ENCODE data around the gene HDDC3. TPM values are rescaled to one million over a fixed set of nuclear protein-coding genes. Genes with fewer than 3 reads are reported as not detected.

Gene HDDC3
- total RNA-seq, 4 donors from 2014 or later, result 13.4 to 22.2 (median 17.2) TPM

- H3K27me3 ChIP-seq, result no peaks in the 10 kb centered on the region
- DNase-seq, result no peak
- H3K36me3 ChIP-seq, result no peaks in the 10 kb centered on the region
- in situ Hi-C loops (cut with MboI; ENCODE audit: low sequenced_read_pairs in 4 of 4), result loop anchor here in 2 of 4 donors (25.0 kb wide), 1 partner anchor 288 kb away; no protein-coding TSS in a partner anchor
- H3K4me3 ChIP-seq, result no peak overlapping the region
- intact Hi-C loops (cut with DNase I; ENCODE audit: low total_unique reads), result no loop called here
- no peaks in the 10 kb centered on the region for H3K9me3 ChIP-seq
- ATAC-seq, result no peak
- TF ChIP-seq POLR2A (IDR thresholded peaks at IDR 0.05), result no peak
- TF ChIP-seq CTCF (IDR thresholded peaks at IDR 0.05 in 4 of 5, conservative IDR thresholded peaks at IDR 0.05 in 1 of 5), result no peak
- no peak overlapping the region for H3K27ac ChIP-seq
- no peaks in the 10 kb centered on the region for H3K4me1 ChIP-seq
Measured at GRCh38 chr15:90974216-90974615, 41.9 kb upstream of the HDDC3 start.

- Histone ChIP-seq H3K4me3 (no peak overlapping the region), H3K27ac (no peak overlapping the region), H3K27me3 (no peaks in the 10 kb centered on the region), H3K4me1 (no peaks in the 10 kb centered on the region), H3K9me3 (no peaks in the 10 kb centered on the region), H3K36me3 (no peaks in the 10 kb centered on the region)
- DNase-seq (no peak), ATAC-seq (no peak)
- TF ChIP-seq POLR2A (IDR thresholded peaks at IDR 0.05) (no peak), CTCF (IDR thresholded peaks at IDR 0.05 in 4 of 5, conservative IDR thresholded peaks at IDR 0.05 in 1 of 5) (no peak)
- intact Hi-C loops (cut with DNase I; ENCODE audit: low total_unique reads) (no loop called here), in situ Hi-C loops (cut with MboI; ENCODE audit: low sequenced_read_pairs in 4 of 4) (loop anchor here in 2 of 4 donors (25.0 kb wide), 1 partner anchor 290 kb away; no protein-coding TSS in a partner anchor)
Measured at GRCh38 chr15:90972133-90972532, 39.8 kb upstream of the HDDC3 start.

GRCh38 chr15:90970274-90970673, 37.9 kb upstream of the HDDC3 start:
- intact Hi-C loops (cut with DNase I; ENCODE audit: low total_unique reads), result no loop called here
- H3K9me3 ChIP-seq, result no peaks in the 10 kb centered on the region
- H3K4me1 ChIP-seq, result no peaks in the 10 kb centered on the region
- no peak for DNase-seq
- H3K27me3 ChIP-seq, result no peaks in the 10 kb centered on the region
- no peak overlapping the region for H3K4me3 ChIP-seq
- ATAC-seq, result no peak
- in situ Hi-C loops (cut with MboI; ENCODE audit: low sequenced_read_pairs in 4 of 4), result loop anchor here in 2 of 4 donors (25.0 kb wide), 1 partner anchor 292 kb away; no protein-coding TSS in a partner anchor
- no peaks in the 10 kb centered on the region for H3K36me3 ChIP-seq
- TF ChIP-seq CTCF (IDR thresholded peaks at IDR 0.05 in 4 of 5, conservative IDR thresholded peaks at IDR 0.05 in 1 of 5) (no peak), POLR2A (IDR thresholded peaks at IDR 0.05) (no peak)
- no peak overlapping the region for H3K27ac ChIP-seq

GRCh38 chr15:90968434-90968833, 36.1 kb upstream of the HDDC3 start:
- intact Hi-C loops (cut with DNase I; ENCODE audit: low total_unique reads) (no loop called here), in situ Hi-C loops (cut with MboI; ENCODE audit: low sequenced_read_pairs in 4 of 4) (loop anchor here in 3 of 4 donors (5.0 to 25.0 kb wide), 2 partner anchors 49 to 294 kb away; no protein-coding TSS in a partner anchor)
- Histone ChIP-seq H3K27ac (no peak overlapping the region), H3K4me3 (no peak overlapping the region), H3K9me3 (no peaks in the 10 kb centered on the region), H3K4me1 (no peaks in the 10 kb centered on the region), H3K27me3 (no peaks in the 10 kb centered on the region), H3K36me3 (peaks cover 0 to 7% of the 10 kb centered on the region in 2 donors)
- ATAC-seq, result no peak
- no peak for TF ChIP-seq POLR2A (IDR thresholded peaks at IDR 0.05)
- TF ChIP-seq CTCF (IDR thresholded peaks at IDR 0.05 in 4 of 5, conservative IDR thresholded peaks at IDR 0.05 in 1 of 5), result no peak
- no peak for DNase-seq

- ATAC-seq (no peak), DNase-seq (no peak)
- Histone ChIP-seq H3K27me3 (no peaks in the 10 kb centered on the region), H3K4me3 (no peak overlapping the region), H3K27ac (no peak overlapping the region), H3K9me3 (no peaks in the 10 kb centered on the region), H3K4me1 (no peaks in the 10 kb centered on the region), H3K36me3 (peaks cover 0 to 17% of the 10 kb centered on the region in 2 donors)
- intact Hi-C loops (cut with DNase I; ENCODE audit: low total_unique reads), result no loop called here
- TF ChIP-seq CTCF (IDR thresholded peaks at IDR 0.05 in 4 of 5, conservative IDR thresholded peaks at IDR 0.05 in 1 of 5) (no peak), POLR2A (IDR thresholded peaks at IDR 0.05) (no peak)
- in situ Hi-C loops (cut with MboI; ENCODE audit: low sequenced_read_pairs in 4 of 4), result loop anchor here in 3 of 4 donors (5.0 to 25.0 kb wide), 2 partner anchors 50 to 295 kb away; no protein-coding TSS in a partner anchor
Measured at GRCh38 chr15:90967206-90967605, 34.9 kb upstream of the HDDC3 start.

All from gastrocnemius medialis (tissue), 4 donors.